ENCODE measurements around the gene VRK1.
"Not testable (repeated sequence)": the region's sequence is repeated elsewhere in the genome, so short reads cannot be mapped to it uniquely, and the experiment has no call there.

Gene VRK1

GRCh38 chr14:96829791-96830190 is 32.6 kb downstream of the VRK1 start:
- no peak for DNase-seq

GRCh38 chr14:96830946-96831345 is 33.8 kb downstream of the VRK1 start:
- no peak for DNase-seq

GRCh38 chr14:96832351-96832750 is 35.2 kb downstream of the VRK1 start:
- DNase-seq, result no peak

- DNase-seq, result no peak
Observed at GRCh38 chr14:96838449-96838848, 41.3 kb downstream of the VRK1 start.

GRCh38 chr14:96839251-96839650 is 42.1 kb downstream of the VRK1 start:
- no peak for DNase-seq

- no peak for DNase-seq
Observed at GRCh38 chr14:96843137-96843536, 46.0 kb downstream of the VRK1 start.

- no peak for DNase-seq
Observed at GRCh38 chr14:96844857-96845570, 47.8 kb downstream of the VRK1 start.

- DNase-seq, result no peak
Observed at GRCh38 chr14:96847451-96847850, 50.3 kb downstream of the VRK1 start.

- no peak for DNase-seq
Observed at GRCh38 chr14:96848011-96848410, 50.8 kb downstream of the VRK1 start.

GRCh38 chr14:96849733-96850132 is 52.6 kb downstream of the VRK1 start:
- DNase-seq, result no peak

GRCh38 chr14:96851694-96852381 is 54.7 kb downstream of the VRK1 start:
- DNase-seq, result no peak

- DNase-seq, result no peak
Observed at GRCh38 chr14:96852823-96853422, 55.7 kb downstream of the VRK1 start.

GRCh38 chr14:96858643-96859042 is 61.5 kb downstream of the VRK1 start:
- DNase-seq, result no peak

GRCh38 chr14:96861568-96862310 is 64.6 kb downstream of the VRK1 start:
- no peak for DNase-seq

GRCh38 chr14:96863327-96863985 is 66.3 kb downstream of the VRK1 start:
- DNase-seq, result no peak

- DNase-seq, result no peak
Observed at GRCh38 chr14:96863986-96864330, 66.8 kb downstream of the VRK1 start.

GRCh38 chr14:96867634-96868033 is 70.5 kb downstream of the VRK1 start:
- no peak for DNase-seq

- DNase-seq, result no peak
Observed at GRCh38 chr14:96874127-96874526, 76.9 kb downstream of the VRK1 start.

GRCh38 chr14:96876747-96877146 is 79.6 kb downstream of the VRK1 start:
- no peak for DNase-seq

- DNase-seq, result no peak
Observed at GRCh38 chr14:96881713-96882112, 84.5 kb downstream of the VRK1 start.

GRCh38 chr14:96883974-96884373 is 86.8 kb downstream of the VRK1 start:
- DNase-seq, result not testable (repeated sequence)

GRCh38 chr14:96888158-96888557 is 91.0 kb downstream of the VRK1 start:
- DNase-seq, result no peak

- DNase-seq, result no peak
Observed at GRCh38 chr14:96888593-96888992, 91.4 kb downstream of the VRK1 start.
